HEK293 (cell line): ENCODE data around the gene MSANTD2.

Experiments used
- CTCF ChIA-PET: fragments of 350-600 bp; formaldehyde crosslinking; extraction: SDS; loops from one replicate; lab custom pipeline; 2021; ENCODE audit warnings: antibody characterized with exemption; lab: Yijun Ruan, JAX
- POLR2A ChIA-PET: fragments of 300-600 bp; formaldehyde crosslinking; extraction: SDS; loops from one replicate; lab custom pipeline; 2020; ENCODE audit warnings: antibody characterized with exemption, inconsistent platforms; lab: Yijun Ruan, JAX
- H3K27ac ChIP-seq: fragments of 200-500 bp; sonication (Bioruptor generic); 2 replicates; pipeline ENCODE4 v1.5.1; 2014; ENCODE audit warnings: low read depth, low read length, control low read depth, inconsistent platforms; ENCODE audit errors: extremely low read depth
- H3K36me3 ChIP-seq, 2 experiments: fragments of 200-500 bp in 1 of 2; sonication (Bioruptor generic) in 1 of 2; 1 replicate in 1 of 2; 2 replicates in 1 of 2; pipeline ENCODE4 v1.5.1; 2014 to 2017; ENCODE audit warnings: inconsistent platforms in 2 of 2, low read length in 2 of 2; ENCODE audit not compliant: control insufficient read depth in 2 of 2, insufficient read depth in 1 of 2
- H3K4me1 ChIP-seq: fragments of 200-500 bp; sonication (Bioruptor generic); 2 replicates; pipeline ENCODE4 v1.5.1; 2014; ENCODE audit warnings: mild to moderate bottlenecking, low read length, inconsistent platforms; ENCODE audit not compliant: control insufficient read depth, insufficient read depth
- H3K4me3 ChIP-seq: 2 replicates; pipeline ENCODE4 v1.5.1; 2011; ENCODE audit warnings: low read depth, mild to moderate bottlenecking, control low read depth, low read length, moderate library complexity
- H3K9me3 ChIP-seq: fragments of 200-500 bp; sonication (Bioruptor generic); 2 replicates; pipeline ENCODE4 v1.5.1; 2014; ENCODE audit warnings: low read depth, low read length, inconsistent platforms; ENCODE audit not compliant: control insufficient read depth, insufficient read depth
- FEZF1 ChIP-seq: fragments of 450-650 bp; formaldehyde crosslinking; IDR thresholded peaks from 2 replicates; pipeline ENCODE4 v1.5.1; 2016; ENCODE audit warnings: missing biosample characterization, missing genetic modification characterization
- GLIS2 ChIP-seq: fragments of 450-650 bp; formaldehyde crosslinking; IDR thresholded peaks from 2 replicates; pipeline ENCODE4 v1.5.1; 2016; ENCODE audit warnings: missing biosample characterization, missing genetic modification characterization
- HOXC10 ChIP-seq: sonication (generic); formaldehyde crosslinking; IDR thresholded peaks from 2 replicates; pipeline ENCODE4 v1.8.1; 2023; ENCODE audit warnings: mild to moderate bottlenecking, missing genetic modification reagents
- KLF8 ChIP-seq: fragments of 450-650 bp; formaldehyde crosslinking; IDR thresholded peaks from 2 replicates; pipeline ENCODE4 v1.5.1; 2016; ENCODE audit warnings: missing biosample characterization, missing genetic modification characterization
- OVOL3 ChIP-seq: fragments of 450-650 bp; formaldehyde crosslinking; IDR thresholded peaks from 2 replicates; pipeline ENCODE4 v1.5.1; 2016; ENCODE audit warnings: missing biosample characterization, missing genetic modification characterization
- PATZ1 ChIP-seq: fragments of 450-650 bp; formaldehyde crosslinking; IDR thresholded peaks from 2 replicates; pipeline ENCODE4 v1.5.1; 2016; ENCODE audit warnings: missing biosample characterization, missing genetic modification characterization
- SCRT1 ChIP-seq: fragments of 450-650 bp; formaldehyde crosslinking; IDR thresholded peaks from 2 replicates; pipeline ENCODE4 v1.5.1; 2016; ENCODE audit warnings: missing biosample characterization, missing genetic modification characterization, borderline replicate concordance
- SCRT2 ChIP-seq: fragments of 450-650 bp; formaldehyde crosslinking; IDR thresholded peaks from 2 replicates; pipeline ENCODE4 v1.5.1; 2016; ENCODE audit warnings: missing biosample characterization, missing genetic modification characterization
- SETDB1 ChIP-seq: IDR thresholded peaks from one replicate; pipeline ENCODE4 v1.6.1; 2017; ENCODE audit warnings: mild to moderate bottlenecking, low read length, moderate library complexity, mixed read lengths; ENCODE audit not compliant: insufficient read length
- ZBTB26 ChIP-seq: fragments of 450-650 bp; formaldehyde crosslinking; optimal IDR thresholded peaks from 2 replicates; pipeline ENCODE3; 2016; ENCODE audit warnings: missing biosample characterization, mild to moderate bottlenecking, missing genetic modification characterization
- ZEB2 ChIP-seq: fragments of 450-650 bp; formaldehyde crosslinking; IDR thresholded peaks from 2 replicates; pipeline ENCODE4 v1.5.1; 2016; ENCODE audit warnings: missing biosample characterization, missing genetic modification characterization
- ZFHX2 ChIP-seq: fragments of 450-650 bp; formaldehyde crosslinking; conservative IDR thresholded peaks from 2 replicates; pipeline ENCODE4 v1.5.1; 2016; ENCODE audit warnings: missing biosample characterization, missing genetic modification characterization
- ZFP41 ChIP-seq: fragments of 450-650 bp; formaldehyde crosslinking; IDR thresholded peaks from 2 replicates; pipeline ENCODE4 v1.5.1; 2016; ENCODE audit warnings: missing biosample characterization, missing genetic modification characterization, borderline replicate concordance
- ZNF132 ChIP-seq: fragments of 450-650 bp; formaldehyde crosslinking; IDR thresholded peaks from 2 replicates; pipeline ENCODE4 v1.5.1; 2017; ENCODE audit warnings: missing biosample characterization, missing genetic modification characterization, borderline replicate concordance
- ZNF155 ChIP-seq: fragments of 450-650 bp; formaldehyde crosslinking; IDR thresholded peaks from 2 replicates; pipeline ENCODE4 v1.5.1; 2016; ENCODE audit warnings: missing biosample characterization, missing genetic modification characterization
- ZNF174 ChIP-seq: fragments of 450-650 bp; formaldehyde crosslinking; IDR thresholded peaks from 2 replicates; pipeline ENCODE4 v1.5.0; 2017; ENCODE audit warnings: missing biosample characterization, mild to moderate bottlenecking, missing genetic modification characterization
- ZNF211 ChIP-seq: fragments of 450-650 bp; formaldehyde crosslinking; IDR thresholded peaks from 2 replicates; pipeline ENCODE4 v1.5.1; 2016; ENCODE audit warnings: low read depth, missing biosample characterization, missing genetic modification characterization
- ZNF366 ChIP-seq: fragments of 450-650 bp; formaldehyde crosslinking; conservative IDR thresholded peaks from 2 replicates; pipeline ENCODE4 v1.5.1; 2016; ENCODE audit warnings: missing biosample characterization, missing genetic modification characterization
- ZNF391 ChIP-seq: fragments of 450-650 bp; formaldehyde crosslinking; IDR thresholded peaks from 2 replicates; pipeline ENCODE4 v1.5.1; 2016; ENCODE audit warnings: low read depth, missing biosample characterization, missing genetic modification characterization, borderline replicate concordance
- ZNF571 ChIP-seq: fragments of 450-650 bp; formaldehyde crosslinking; IDR thresholded peaks from 2 replicates; pipeline ENCODE4 v1.5.0; 2017; ENCODE audit warnings: missing biosample characterization, missing genetic modification characterization
- ZNF670 ChIP-seq: fragments of 450-650 bp; formaldehyde crosslinking; IDR thresholded peaks from 2 replicates; pipeline ENCODE4 v1.5.1; 2016; ENCODE audit warnings: missing biosample characterization, missing genetic modification characterization, low read depth
- ZNF776 ChIP-seq: fragments of 450-650 bp; formaldehyde crosslinking; IDR thresholded peaks from 2 replicates; pipeline ENCODE4 v1.5.0; 2017; ENCODE audit warnings: missing biosample characterization, missing genetic modification characterization, borderline replicate concordance
- TF ChIP-seq, protein P1 (sequence below): fragments of 450-650 bp; formaldehyde crosslinking; IDR thresholded peaks from 2 replicates; pipeline ENCODE4 v1.5.1; 2017; ENCODE audit warnings: missing biosample characterization, missing genetic modification characterization

MSANTD2 gene

GRCh38 chr11:124717786-124718651, 82.2 kb downstream of the MSANTD2 start (continued):
- peak; percentile 65 for TF ChIP-seq PATZ1 (tag by site-specific recombination)
- TF ChIP-seq ZNF366 (tag by site-specific recombination): peak; percentile 31; the same call in 1 of the 2 replicates
- TF ChIP-seq ZEB2 (tag by site-specific recombination): peak; percentile 46; the same call in 1 of the 2 replicates
- TF ChIP-seq GLIS2 (tag by site-specific recombination): peak; percentile 65

GRCh38 chr11:124717421-124717785, 82.8 kb downstream of the MSANTD2 start:
- TF ChIP-seq SCRT2 (tag by site-specific recombination) (peak; percentile 37; the same call in 1 of the 2 replicates), SCRT1 (tag by site-specific recombination) (0 out of 2 replicates have a peak, but pooled peaks have one; percentile 40), ZNF776 (no peak)
- no peaks in the 10 kb centered on the region for H3K4me1 ChIP-seq
- ChIA-PET POLR2A (interaction anchor here (1.0 kb wide), 1 partner anchor 44 kb away, joined by 5 read pairs; the partner anchor contains the start of genes SIAE and SPA17), CTCF (interaction anchor here (0.6 to 1.1 kb wide), 4 partner anchors 22 to 1009 kb away, joined by 3 read pairs; no protein-coding TSS in a partner anchor)
- H3K36me3 ChIP-seq: no peaks in the 10 kb centered on the region
- H3K9me3 ChIP-seq: no peaks in the 10 kb centered on the region
- no peak overlapping the region for H3K27ac ChIP-seq
- H3K4me3 ChIP-seq: no peak overlapping the region

DNA sequence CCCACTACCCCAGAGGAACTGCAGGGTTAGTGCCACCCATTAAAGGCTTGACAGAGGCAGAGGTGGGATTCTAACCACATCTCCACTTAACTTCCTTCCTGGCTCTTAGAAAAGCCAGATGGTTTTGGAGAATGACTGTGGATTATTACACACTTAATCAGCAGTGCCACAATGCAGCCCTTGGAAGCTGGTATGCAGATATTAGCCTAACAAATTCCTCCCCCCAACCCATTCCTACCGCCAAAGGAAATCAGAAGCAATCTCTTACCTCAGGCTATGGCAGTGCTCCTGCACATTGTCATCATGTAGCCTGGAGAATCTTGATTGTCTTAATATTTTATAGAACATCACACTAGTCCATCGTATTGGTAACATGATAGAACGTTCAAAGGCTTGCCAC, 83.6 kb downstream of the MSANTD2 start:
- TF ChIP-seq ZFHX2 (tag by site-specific recombination): no peak
- TF ChIP-seq, protein P1, sequence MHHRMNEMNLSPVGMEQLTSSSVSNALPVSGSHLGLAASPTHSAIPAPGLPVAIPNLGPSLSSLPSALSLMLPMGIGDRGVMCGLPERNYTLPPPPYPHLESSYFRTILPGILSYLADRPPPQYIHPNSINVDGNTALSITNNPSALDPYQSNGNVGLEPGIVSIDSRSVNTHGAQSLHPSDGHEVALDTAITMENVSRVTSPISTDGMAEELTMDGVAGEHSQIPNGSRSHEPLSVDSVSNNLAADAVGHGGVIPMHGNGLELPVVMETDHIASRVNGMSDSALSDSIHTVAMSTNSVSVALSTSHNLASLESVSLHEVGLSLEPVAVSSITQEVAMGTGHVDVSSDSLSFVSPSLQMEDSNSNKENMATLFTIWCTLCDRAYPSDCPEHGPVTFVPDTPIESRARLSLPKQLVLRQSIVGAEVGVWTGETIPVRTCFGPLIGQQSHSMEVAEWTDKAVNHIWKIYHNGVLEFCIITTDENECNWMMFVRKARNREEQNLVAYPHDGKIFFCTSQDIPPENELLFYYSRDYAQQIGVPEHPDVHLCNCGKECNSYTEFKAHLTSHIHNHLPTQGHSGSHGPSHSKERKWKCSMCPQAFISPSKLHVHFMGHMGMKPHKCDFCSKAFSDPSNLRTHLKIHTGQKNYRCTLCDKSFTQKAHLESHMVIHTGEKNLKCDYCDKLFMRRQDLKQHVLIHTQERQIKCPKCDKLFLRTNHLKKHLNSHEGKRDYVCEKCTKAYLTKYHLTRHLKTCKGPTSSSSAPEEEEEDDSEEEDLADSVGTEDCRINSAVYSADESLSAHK (tag by site-specific recombination): no peak
- no peak for TF ChIP-seq ZBTB26 (tag by site-specific recombination)
- no peak for TF ChIP-seq ZNF132 (tag by site-specific recombination)
- TF ChIP-seq ZNF155 (tag by site-specific recombination): no peak
- no peak for TF ChIP-seq FEZF1 (tag by site-specific recombination)
- TF ChIP-seq KLF8 (tag by site-specific recombination): no peak
- TF ChIP-seq PATZ1 (tag by site-specific recombination): no peak
- TF ChIP-seq ZNF174: no peak
- TF ChIP-seq ZNF211 (tag by site-specific recombination): no peak
- no peak for TF ChIP-seq SETDB1
- no peak for TF ChIP-seq ZNF391 (tag by site-specific recombination)
- TF ChIP-seq HOXC10 (CRISPR knock-in tag): no peak
- no peak for TF ChIP-seq OVOL3 (tag by site-specific recombination)
- TF ChIP-seq ZNF571 (tag by site-specific recombination): no peak
- no peak for TF ChIP-seq ZNF670 (tag by site-specific recombination)
- no peak for TF ChIP-seq ZFP41 (tag by site-specific recombination)
- ChIA-PET CTCF (interaction anchor here (0.6 to 1.7 kb wide), 3 partner anchors 29 to 1008 kb away, joined by 3 to 4 read pairs (median 3); no protein-coding TSS in a partner anchor), POLR2A (no interaction called here)
- Histone ChIP-seq H3K36me3 (no peaks in the 10 kb centered on the region), H3K4me1 (no peaks in the 10 kb centered on the region), H3K27ac (no peak overlapping the region), H3K9me3 (no peaks in the 10 kb centered on the region), H3K4me3 (no peak overlapping the region)
